Epithelial cell of esophagus (primary cell): ENCODE data around the gene CLEC7A.

Experiments
- DNase-seq: peaks from one replicate; pipeline ENCODE4 v3.0.0; 2010; ENCODE audit warnings: low read depth
- H3K4me3 ChIP-seq: 2 replicates; pipeline ENCODE4 v1.5.1; 2011; ENCODE audit warnings: mild to moderate bottlenecking, low read length, control low read depth
- TF ChIP-seq, protein P1 (sequence below): IDR thresholded peaks from 2 replicates; pipeline ENCODE4 v1.5.1; 2011; ENCODE audit warnings: low read depth, mild to moderate bottlenecking, low read length, control low read depth, inconsistent platforms; ENCODE audit not compliant: insufficient read depth; ENCODE audit errors: missing control alignments

The CLEC7A gene

GRCh38 chr12:10097521-10097920, 32.5 kb downstream of the CLEC7A start:
- TF ChIP-seq, protein P1, sequence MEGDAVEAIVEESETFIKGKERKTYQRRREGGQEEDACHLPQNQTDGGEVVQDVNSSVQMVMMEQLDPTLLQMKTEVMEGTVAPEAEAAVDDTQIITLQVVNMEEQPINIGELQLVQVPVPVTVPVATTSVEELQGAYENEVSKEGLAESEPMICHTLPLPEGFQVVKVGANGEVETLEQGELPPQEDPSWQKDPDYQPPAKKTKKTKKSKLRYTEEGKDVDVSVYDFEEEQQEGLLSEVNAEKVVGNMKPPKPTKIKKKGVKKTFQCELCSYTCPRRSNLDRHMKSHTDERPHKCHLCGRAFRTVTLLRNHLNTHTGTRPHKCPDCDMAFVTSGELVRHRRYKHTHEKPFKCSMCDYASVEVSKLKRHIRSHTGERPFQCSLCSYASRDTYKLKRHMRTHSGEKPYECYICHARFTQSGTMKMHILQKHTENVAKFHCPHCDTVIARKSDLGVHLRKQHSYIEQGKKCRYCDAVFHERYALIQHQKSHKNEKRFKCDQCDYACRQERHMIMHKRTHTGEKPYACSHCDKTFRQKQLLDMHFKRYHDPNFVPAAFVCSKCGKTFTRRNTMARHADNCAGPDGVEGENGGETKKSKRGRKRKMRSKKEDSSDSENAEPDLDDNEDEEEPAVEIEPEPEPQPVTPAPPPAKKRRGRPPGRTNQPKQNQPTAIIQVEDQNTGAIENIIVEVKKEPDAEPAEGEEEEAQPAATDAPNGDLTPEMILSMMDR: no peak
- H3K4me3 ChIP-seq: no peak overlapping the region
- no peak for DNase-seq

GRCh38 chr12:10095971-10096370, 34.0 kb downstream of the CLEC7A start:
- DNase-seq: no peak
- TF ChIP-seq, protein P1: no peak
- no peak overlapping the region for H3K4me3 ChIP-seq

- no peak overlapping the region for H3K4me3 ChIP-seq
- TF ChIP-seq, protein P1: no peak
- DNase-seq: no peak
These were observed 35.2 kb downstream of the CLEC7A start for GRCh38 chr12:10094646-10095395.

- no peak for DNase-seq
- no peak overlapping the region for H3K4me3 ChIP-seq
- TF ChIP-seq, protein P1: no peak
These were observed 40.8 kb downstream of the CLEC7A start for GRCh38 chr12:10088955-10089900.

DNA sequence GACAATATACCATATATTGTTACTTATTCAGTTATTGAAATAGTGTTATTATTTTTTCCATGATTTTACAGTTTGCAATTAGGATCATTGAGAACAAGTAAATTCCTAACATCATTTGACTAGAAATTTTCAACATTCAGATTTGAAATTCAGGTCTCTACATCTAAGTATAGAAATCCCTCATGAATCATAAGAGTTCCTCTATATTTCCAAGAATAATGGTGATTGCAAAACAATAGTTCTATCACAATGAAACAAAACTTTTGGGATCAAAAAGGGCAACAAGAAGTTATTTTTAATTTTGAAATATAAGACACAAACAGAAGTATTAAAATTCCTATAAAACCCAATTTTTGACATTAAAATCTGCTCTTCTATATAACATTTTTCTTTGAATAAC, 42.0 kb downstream of the CLEC7A start:
- no peak for DNase-seq
- no peak overlapping the region for H3K4me3 ChIP-seq

DNA sequence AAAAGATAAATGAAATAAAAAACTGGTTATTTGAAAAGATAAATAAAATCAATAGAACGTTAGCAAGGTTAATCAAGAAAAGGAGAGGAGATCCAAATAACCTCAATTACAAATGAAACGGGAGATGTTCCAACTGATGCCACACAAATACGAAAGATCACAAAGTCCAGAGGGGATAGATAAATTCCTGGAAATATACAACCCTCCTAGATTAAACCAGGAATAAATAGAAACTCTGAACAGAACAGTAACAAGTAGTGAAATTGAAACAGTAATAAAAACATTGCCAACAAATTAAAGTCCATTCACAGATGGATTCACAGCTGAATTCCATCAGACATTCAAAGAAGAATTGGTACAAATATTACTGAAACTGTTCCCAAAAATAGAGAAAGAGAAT, 43.6 kb downstream of the CLEC7A start:
- H3K4me3 ChIP-seq: no peak overlapping the region
- DNase-seq: no peak
- TF ChIP-seq, protein P1: no peak

More for the DNA sequence above, 42.0 kb downstream of the CLEC7A start:
- TF ChIP-seq, protein P1: no peak
